ENCODE data around the gene AQP3. TPM values are rescaled to one million over a fixed set of nuclear protein-coding genes. Genes with fewer than 3 reads are reported as not detected.
"Not testable (repeated sequence)": the region's sequence is repeated elsewhere in the genome, so short reads cannot be mapped to it uniquely, and the experiment has no call there.

The AQP3 gene
- total and polyA plus RNA-seq, 7 experiments from 2014 or later: 53.3 to 252 (median 114) TPM

GRCh38 chr9:33414268-33414667 lies 33.1 kb downstream of the AQP3 start:
- peak overlapping the region; percentile 75 for H3K27ac ChIP-seq (ENCODE audit: low read depth, low read length)
- ChIA-PET CTCF (interaction anchor here (1.0 to 12.1 kb wide), 7 partner anchors 10 to 55 kb away, joined by 3 to 134 read pairs (median 8); partner anchors contain the start of gene AQP3), POLR2A (interaction anchor here (1.0 to 6.1 kb wide), 11 partner anchors 10 to 124 kb away, joined by 3 to 102 read pairs (median 11); partner anchors contain the start of genes AQP3, NFX1 and NOL6)
- no peaks in the 10 kb centered on the region for H3K36me3 ChIP-seq (ENCODE audit: control insufficient read depth in 2 of 3, insufficient read depth in 3 of 3, low read length in 3 of 3)
- peaks cover 31 to 48% (median 45%) of the 10 kb centered on the region in 7 donors for H3K4me1 Mint-ChIP-seq
- peak overlapping the region; percentile 27 to 86 (median 54) for H3K4me3 Mint-ChIP-seq
- no peaks in the 10 kb centered on the region for H3K9me3 ChIP-seq (ENCODE audit: control insufficient read depth in 2 of 3, low read length in 3 of 3)
- peaks cover 34 to 44% of the 10 kb centered on the region in 2 donors for H3K4me1 ChIP-seq (ENCODE audit: control insufficient read depth in 2 of 2, insufficient read depth in 2 of 2, low read length in 2 of 2)
- no peaks in the 10 kb centered on the region for H3K9me3 Mint-ChIP-seq
- intact Hi-C loops (cut with micrococcal nuclease): loop anchor here (2.0 kb wide), 2 partner anchors 15 to 39 kb away; no protein-coding TSS in a partner anchor
- H3K36me3 Mint-ChIP-seq: no peaks in the 10 kb centered on the region
- peak overlapping the region; percentile 93 to 99 (median 97) for H3K27ac Mint-ChIP-seq
- H3K27me3 Mint-ChIP-seq: peaks cover 0 to under 1% (median 0%) of the 10 kb centered on the region in 5 donors
- H3K27me3 ChIP-seq (ENCODE audit: control insufficient read depth in 2 of 2, insufficient read depth in 2 of 2, low read length in 2 of 2): no peaks in the 10 kb centered on the region
- ATAC-seq: no peak
- no peak for DNase-seq
- peak overlapping the region; percentile 4 for H3K4me3 ChIP-seq (ENCODE audit: low read length)

- H3K4me3 ChIP-seq (ENCODE audit: low read length): no peak overlapping the region
- H3K27ac Mint-ChIP-seq: peak overlapping the region in 3 of 9 donors; percentile 17 to 77 (median 47)
- no peaks in the 10 kb centered on the region for H3K9me3 Mint-ChIP-seq
- DNase-seq: no peak
- H3K27ac ChIP-seq (ENCODE audit: low read depth, low read length): no peak overlapping the region
- H3K4me1 ChIP-seq (ENCODE audit: control insufficient read depth in 2 of 2, insufficient read depth in 2 of 2, low read length in 2 of 2): no peaks in the 10 kb centered on the region
- H3K4me1 Mint-ChIP-seq: peaks cover 4 to 14% (median 10%) of the 10 kb centered on the region in 7 donors
- ChIA-PET POLR2A (interaction anchor here (0.8 to 2.1 kb wide), 3 partner anchors 9 to 59 kb away, joined by 3 to 7 read pairs (median 6); partner anchors contain the start of gene AQP3), CTCF (interaction anchor here (1.0 to 1.1 kb wide), 2 partner anchors 45 to 65 kb away, joined by 3 read pairs; partner anchors contain the start of gene NOL6)
- H3K27me3 ChIP-seq (ENCODE audit: control insufficient read depth in 2 of 2, insufficient read depth in 2 of 2, low read length in 2 of 2): no peaks in the 10 kb centered on the region
- no peak overlapping the region for H3K4me3 Mint-ChIP-seq
- intact Hi-C loops (cut with micrococcal nuclease): no loop called here
- no peaks in the 10 kb centered on the region for H3K36me3 Mint-ChIP-seq
- ATAC-seq: no peak
- H3K27me3 Mint-ChIP-seq: peaks cover 0 to 4% (median 0%) of the 10 kb centered on the region in 5 donors
- H3K36me3 ChIP-seq (ENCODE audit: control insufficient read depth in 2 of 3, insufficient read depth in 3 of 3, low read length in 3 of 3): no peaks in the 10 kb centered on the region
- no peaks in the 10 kb centered on the region for H3K9me3 ChIP-seq (ENCODE audit: control insufficient read depth in 2 of 3, low read length in 3 of 3)
These were observed 39.3 kb downstream of the AQP3 start for GRCh38 chr9:33408087-33408486.

DNA sequence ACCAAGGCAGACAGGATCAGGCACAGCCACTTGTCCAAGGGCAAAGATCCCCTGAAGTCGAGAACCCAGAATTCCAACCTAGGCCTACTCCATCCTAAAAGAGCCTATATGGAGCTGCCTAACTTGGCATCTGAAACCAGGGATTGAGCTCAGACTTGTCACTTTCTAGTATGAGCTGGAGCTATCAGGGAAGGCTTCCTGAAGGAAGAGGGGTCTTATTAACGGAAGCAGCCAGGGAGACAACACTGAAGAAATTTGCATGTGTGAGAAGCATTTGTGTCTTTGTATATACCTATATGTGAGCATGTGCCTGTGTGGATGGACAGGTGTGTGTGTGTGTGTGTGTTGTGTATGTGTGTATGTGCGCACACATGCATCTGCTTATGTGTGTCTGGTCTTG lies 40.3 kb downstream of the AQP3 start:
- intact Hi-C loops (cut with micrococcal nuclease): no loop called here
- ChIA-PET POLR2A (interaction anchor here (0.7 to 2.1 kb wide), 3 partner anchors 10 to 65 kb away, joined by 4 to 7 read pairs (median 6); partner anchors contain the start of gene AQP3), CTCF (interaction anchor here (0.7 to 1.1 kb wide), 4 partner anchors 8 to 110 kb away, joined by 3 to 5 read pairs (median 3); no protein-coding TSS in a partner anchor)
- H3K9me3 ChIP-seq (ENCODE audit: control insufficient read depth in 2 of 3, low read length in 3 of 3): no peaks in the 10 kb centered on the region
- no peak overlapping the region for H3K27ac ChIP-seq (ENCODE audit: low read depth, low read length)
- no peak overlapping the region for H3K4me3 ChIP-seq (ENCODE audit: low read length)
- no peaks in the 10 kb centered on the region for H3K4me1 ChIP-seq (ENCODE audit: control insufficient read depth in 2 of 2, insufficient read depth in 2 of 2, low read length in 2 of 2)
- Mint-ChIP-seq H3K4me3 (no peak overlapping the region), H3K9me3 (no peaks in the 10 kb centered on the region), H3K27ac (peak overlapping the region in 3 of 9 donors; percentile 80 to 87 (median 81)), H3K36me3 (no peaks in the 10 kb centered on the region), H3K4me1 (peaks cover 5 to 14% (median 10%) of the 10 kb centered on the region in 7 donors), H3K27me3 (peaks cover 0 to 4% (median 0%) of the 10 kb centered on the region in 5 donors)
- no peaks in the 10 kb centered on the region for H3K36me3 ChIP-seq (ENCODE audit: control insufficient read depth in 2 of 3, insufficient read depth in 3 of 3, low read length in 3 of 3)
- ATAC-seq (no peak), DNase-seq (no peak)
- no peaks in the 10 kb centered on the region for H3K27me3 ChIP-seq (ENCODE audit: control insufficient read depth in 2 of 2, insufficient read depth in 2 of 2, low read length in 2 of 2)

DNA sequence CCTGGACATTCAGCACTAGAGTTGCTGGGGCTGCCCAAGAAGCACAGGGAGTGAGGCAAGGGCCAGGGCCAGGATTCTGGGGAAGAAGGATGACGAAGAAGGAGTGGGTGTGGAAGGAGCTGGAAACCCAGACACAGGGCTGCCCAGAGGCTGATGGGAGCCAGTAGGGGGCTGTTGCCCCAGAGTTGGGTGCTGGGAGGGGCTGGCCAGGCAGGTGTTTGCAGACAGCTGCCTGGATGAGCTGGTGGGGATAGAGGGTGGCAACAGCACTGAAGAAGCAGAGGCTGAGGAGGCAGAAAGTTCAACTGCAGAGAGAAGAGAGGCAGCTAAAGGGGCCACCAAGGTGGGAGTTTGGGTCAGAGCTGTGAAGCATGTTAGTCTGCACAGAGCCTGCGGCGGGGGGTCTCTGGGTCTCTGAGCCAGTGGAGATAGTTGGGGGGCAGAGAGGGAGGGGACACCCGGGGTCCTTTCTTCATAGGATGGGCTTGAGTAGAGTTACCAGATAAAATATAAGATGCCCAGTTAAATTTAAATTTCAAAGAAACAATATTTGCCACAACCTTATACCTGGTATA lies 42.5 kb downstream of the AQP3 start:
- no peaks in the 10 kb centered on the region for H3K9me3 ChIP-seq (ENCODE audit: control insufficient read depth in 2 of 3, low read length in 3 of 3)
- peaks cover 0 to 4% (median 0%) of the 10 kb centered on the region in 5 donors for H3K27me3 Mint-ChIP-seq
- no peak for ATAC-seq

DNA sequence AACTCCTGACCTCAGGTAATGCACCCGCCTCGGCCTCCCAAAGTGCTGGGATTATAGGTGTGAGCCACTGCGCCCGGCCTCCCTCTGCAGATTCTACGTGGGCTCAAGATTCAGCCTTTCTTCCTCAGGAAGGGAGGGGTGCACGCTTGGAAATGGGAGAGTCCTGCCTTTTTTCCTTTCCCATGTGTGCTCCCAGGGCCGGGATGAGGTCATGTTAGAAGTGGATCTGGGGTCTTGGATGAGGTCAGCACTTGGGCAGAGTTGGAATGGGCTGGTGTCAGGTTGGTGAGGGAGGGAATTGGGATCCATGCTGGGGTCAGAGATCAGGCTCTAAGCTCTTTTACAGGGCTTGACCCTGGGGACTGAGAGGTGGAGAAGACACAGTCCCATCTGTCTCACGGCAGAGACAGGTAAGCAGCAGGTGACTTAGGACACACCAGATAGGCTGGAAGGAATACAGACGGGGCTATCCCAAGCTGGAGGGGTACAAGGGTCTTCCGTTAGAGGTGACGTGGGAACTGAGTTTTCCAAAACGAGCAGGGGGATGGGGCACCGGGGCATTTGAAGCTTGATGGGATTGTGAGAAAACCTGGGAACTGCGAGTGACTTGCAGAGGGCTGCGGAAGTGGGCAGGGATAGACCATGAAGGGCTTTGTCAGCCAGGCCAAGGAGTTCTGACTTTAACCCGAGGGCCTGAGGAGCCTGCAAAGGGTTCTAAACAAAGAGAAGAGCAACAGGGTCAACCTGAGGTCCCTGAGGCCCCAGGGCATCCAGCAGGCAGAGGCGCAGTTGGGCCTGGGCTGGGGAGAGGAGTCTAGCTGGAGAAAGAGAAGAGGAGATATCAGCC lies 43.2 kb downstream of the AQP3 start:
- H3K27ac ChIP-seq (ENCODE audit: low read depth, low read length): no peak overlapping the region
- POLR2A ChIA-PET: interaction anchor here (0.8 to 3.8 kb wide), 16 partner anchors 8 to 70 kb away, joined by 3 to 40 read pairs (median 4); partner anchors contain the start of genes AQP3 and NOL6

More for the DNA sequence above, 42.5 kb downstream of the AQP3 start:
- Histone ChIP-seq H3K27me3 (ENCODE audit: control insufficient read depth in 2 of 2, insufficient read depth in 2 of 2, low read length in 2 of 2) (no peaks in the 10 kb centered on the region), H3K27ac (ENCODE audit: low read depth, low read length) (no peak overlapping the region), H3K4me3 (ENCODE audit: low read length) (no peak overlapping the region), H3K36me3 (ENCODE audit: control insufficient read depth in 2 of 3, insufficient read depth in 3 of 3, low read length in 3 of 3) (no peaks in the 10 kb centered on the region), H3K4me1 (ENCODE audit: control insufficient read depth in 2 of 2, insufficient read depth in 2 of 2, low read length in 2 of 2) (no peaks in the 10 kb centered on the region)
- Mint-ChIP-seq H3K36me3 (no peaks in the 10 kb centered on the region), H3K4me1 (peaks cover 4 to 14% (median 10%) of the 10 kb centered on the region in 7 donors), H3K4me3 (no peak overlapping the region), H3K9me3 (no peaks in the 10 kb centered on the region), H3K27ac (peak overlapping the region in 8 of 9 donors; percentile 12 to 82 (median 76))
- DNase-seq: no peak
- intact Hi-C loops (cut with micrococcal nuclease): loop anchor here in 1 of 2 donors (5.0 kb wide), 1 partner anchor 317 kb away; no protein-coding TSS in a partner anchor
- CTCF ChIA-PET: interaction anchor here (1.0 to 4.9 kb wide), 6 partner anchors 10 to 68 kb away, joined by 3 to 75 read pairs (median 23); partner anchors contain the start of genes AQP3 and NOL6
- POLR2A ChIA-PET: interaction anchor here (0.8 to 3.8 kb wide), 8 partner anchors 11 to 69 kb away, joined by 3 to 40 read pairs (median 6); partner anchors contain the start of genes AQP3 and NOL6

DNA sequence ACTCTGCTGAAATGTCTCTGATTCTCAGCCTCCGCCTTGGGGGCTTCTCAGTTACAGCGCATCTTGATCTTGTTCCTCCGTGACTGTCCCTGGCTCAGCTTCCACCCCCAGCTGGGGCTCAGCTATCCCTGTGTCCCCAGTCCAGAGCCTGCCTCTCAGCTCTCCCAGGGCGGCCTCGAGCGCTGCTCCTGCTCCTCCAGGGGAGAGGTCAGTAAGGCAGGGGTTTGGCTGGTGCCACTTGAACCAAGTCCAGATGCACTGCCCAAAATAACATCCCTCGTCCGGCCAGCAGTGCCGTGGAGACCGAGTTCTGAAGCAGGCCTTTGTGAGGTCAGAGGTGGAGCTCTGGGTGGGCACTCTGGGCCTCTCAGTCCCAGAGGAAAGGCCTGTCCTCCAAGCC lies 45.0 kb downstream of the AQP3 start, which contains the start of gene AQP7:
Gene AQP7, minus strand, starts transcription at position 198 of the 400 bp plus-strand sequence. CDS start 1,306 bp downstream, outside the sequence.
- DNase-seq; H3K27ac ChIP-seq (ENCODE audit: low read depth, low read length); H3K4me1 ChIP-seq (ENCODE audit: control insufficient read depth in 2 of 2, insufficient read depth in 2 of 2, low read length in 2 of 2); H3K27me3 Mint-ChIP-seq; H3K4me3 ChIP-seq (ENCODE audit: low read length); H3K36me3 Mint-ChIP-seq; H3K9me3 Mint-ChIP-seq; H3K9me3 ChIP-seq (ENCODE audit: control insufficient read depth in 2 of 3, low read length in 3 of 3); ATAC-seq; H3K36me3 ChIP-seq (ENCODE audit: control insufficient read depth in 2 of 3, insufficient read depth in 3 of 3, low read length in 3 of 3); H3K27me3 ChIP-seq (ENCODE audit: control insufficient read depth in 2 of 2, insufficient read depth in 2 of 2, low read length in 2 of 2): not testable (repeated sequence)
- ChIA-PET CTCF (interaction anchor here (0.6 to 4.9 kb wide), 5 partner anchors 51 to 249 kb away, joined by 3 to 75 read pairs (median 19); partner anchors contain the start of gene NOL6), POLR2A (interaction anchor here (1.3 to 3.8 kb wide), 3 partner anchors 13 to 70 kb away, joined by 3 to 40 read pairs (median 5); partner anchors contain the start of gene AQP3)
- Mint-ChIP-seq H3K4me3 (peak within 1 kb of the TSS in 1 of 10 donors; percentile 26), H3K27ac (peak within 1 kb of the TSS in 5 of 9 donors; percentile 42 to 90 (median 62)), H3K4me1 (peaks cover 4 to 14% (median 10%) of the 10 kb centered on the region in 7 donors)
- intact Hi-C loops (cut with micrococcal nuclease): loop anchor here in 1 of 2 donors (5.0 kb wide), 1 partner anchor 320 kb away; no protein-coding TSS in a partner anchor

More for the DNA sequence above, 43.2 kb downstream of the AQP3 start:
- CTCF ChIA-PET: interaction anchor here (0.6 to 4.9 kb wide), 11 partner anchors 11 to 917 kb away, joined by 3 to 75 read pairs (median 6); partner anchors contain the start of genes AQP3 and NOL6
- Histone ChIP-seq H3K36me3 (ENCODE audit: control insufficient read depth in 2 of 3, insufficient read depth in 3 of 3, low read length in 3 of 3) (no peaks in the 10 kb centered on the region), H3K27me3 (ENCODE audit: control insufficient read depth in 2 of 2, insufficient read depth in 2 of 2, low read length in 2 of 2) (no peaks in the 10 kb centered on the region), H3K4me1 (ENCODE audit: control insufficient read depth in 2 of 2, insufficient read depth in 2 of 2, low read length in 2 of 2) (no peaks in the 10 kb centered on the region), H3K9me3 (ENCODE audit: control insufficient read depth in 2 of 3, low read length in 3 of 3) (no peaks in the 10 kb centered on the region), H3K4me3 (ENCODE audit: low read length) (no peak overlapping the region)
- H3K4me1 Mint-ChIP-seq: peaks cover 4 to 14% (median 10%) of the 10 kb centered on the region in 7 donors
- intact Hi-C loops (cut with micrococcal nuclease): loop anchor here (1.0 to 5.0 kb wide), 9 partner anchors 11 to 318 kb away; partner anchors contain the start of gene AQP3 (in 2 of the 2)
- peak overlapping the region in 8 of 9 donors; percentile 12 to 82 (median 76) for H3K27ac Mint-ChIP-seq
- no peaks in the 10 kb centered on the region for H3K9me3 Mint-ChIP-seq
- no peak overlapping the region for H3K4me3 Mint-ChIP-seq
- ATAC-seq (no peak), DNase-seq (no peak)
- peaks cover 0 to 4% (median 0%) of the 10 kb centered on the region in 5 donors for H3K27me3 Mint-ChIP-seq
- no peaks in the 10 kb centered on the region for H3K36me3 Mint-ChIP-seq

Data from naive thymus-derived CD4-positive, alpha-beta T cell (primary cell).